ENCODE data around the gene PDZD4.

Gene PDZD4

DNA sequence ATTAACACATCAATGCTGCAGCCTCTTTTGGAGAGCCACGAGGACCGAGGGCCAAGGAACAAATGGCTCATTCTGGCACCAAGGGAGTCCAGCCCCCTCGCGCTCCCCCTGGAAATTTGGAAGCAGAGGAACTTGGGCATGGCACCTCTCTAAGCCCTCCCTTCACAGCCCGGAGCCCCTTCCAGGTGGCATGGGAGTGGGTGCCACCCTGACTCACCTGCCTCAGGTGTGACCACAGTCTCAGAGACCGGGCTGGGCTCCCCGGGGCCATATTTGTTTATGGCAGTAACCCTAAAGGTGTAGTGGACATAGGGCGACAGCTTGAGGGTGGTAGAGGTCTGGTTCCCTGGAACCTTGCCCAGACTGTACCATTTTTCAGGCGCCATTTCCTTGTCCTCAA lies 36.8 kb upstream of the PDZD4 start:
- FAIRE-seq, result no peak

GRCh38 chrX:153866302-153867019 lies 36.1 kb upstream of the PDZD4 start:
- FAIRE-seq, result no peak

GRCh38 chrX:153865685-153866084 lies 35.3 kb upstream of the PDZD4 start:
- FAIRE-seq, result no peak

GRCh38 chrX:153865321-153865580 lies 34.9 kb upstream of the PDZD4 start:
- no peak for FAIRE-seq

DNA sequence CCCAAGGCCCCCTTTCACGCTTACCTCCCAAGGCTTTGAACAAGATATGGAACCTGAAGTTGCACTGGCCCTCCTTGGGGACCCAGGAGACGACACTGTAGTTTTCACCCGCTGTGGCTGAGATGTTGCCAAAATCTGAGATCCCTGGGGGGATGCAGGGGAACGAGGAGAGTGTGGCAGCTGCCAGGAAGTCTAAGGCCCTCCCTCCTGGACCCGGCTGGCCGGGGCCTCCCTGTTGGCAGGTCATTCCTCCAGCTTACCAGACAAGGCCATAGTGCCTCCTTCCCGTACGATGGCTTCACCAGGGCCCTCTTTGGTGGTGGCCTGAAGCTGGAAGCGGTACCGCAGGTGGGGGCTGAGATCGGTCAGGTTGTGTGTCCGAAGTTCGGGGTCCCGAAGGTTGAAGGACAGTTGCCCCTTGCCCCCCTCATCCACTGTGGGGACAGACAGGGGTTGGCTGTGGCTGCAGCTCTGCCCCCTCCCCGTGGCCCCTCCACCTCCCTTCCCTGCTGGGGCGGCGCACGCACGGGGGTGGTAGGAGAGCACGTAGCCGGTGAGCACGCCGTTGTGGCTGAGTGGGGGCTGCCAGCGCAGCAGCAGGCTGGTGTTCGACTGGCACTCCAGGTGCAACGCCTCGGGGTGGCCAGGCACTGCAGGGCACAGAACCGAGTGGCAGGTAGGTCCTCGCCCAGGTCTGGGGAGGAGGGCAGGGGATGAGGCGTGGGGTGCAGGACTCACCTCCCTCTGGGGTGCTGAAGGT lies 34.4 kb upstream of the PDZD4 start:
- no peak for FAIRE-seq

GRCh38 chrX:153864101-153864500 lies 33.8 kb upstream of the PDZD4 start:
- FAIRE-seq, result no peak

DNA sequence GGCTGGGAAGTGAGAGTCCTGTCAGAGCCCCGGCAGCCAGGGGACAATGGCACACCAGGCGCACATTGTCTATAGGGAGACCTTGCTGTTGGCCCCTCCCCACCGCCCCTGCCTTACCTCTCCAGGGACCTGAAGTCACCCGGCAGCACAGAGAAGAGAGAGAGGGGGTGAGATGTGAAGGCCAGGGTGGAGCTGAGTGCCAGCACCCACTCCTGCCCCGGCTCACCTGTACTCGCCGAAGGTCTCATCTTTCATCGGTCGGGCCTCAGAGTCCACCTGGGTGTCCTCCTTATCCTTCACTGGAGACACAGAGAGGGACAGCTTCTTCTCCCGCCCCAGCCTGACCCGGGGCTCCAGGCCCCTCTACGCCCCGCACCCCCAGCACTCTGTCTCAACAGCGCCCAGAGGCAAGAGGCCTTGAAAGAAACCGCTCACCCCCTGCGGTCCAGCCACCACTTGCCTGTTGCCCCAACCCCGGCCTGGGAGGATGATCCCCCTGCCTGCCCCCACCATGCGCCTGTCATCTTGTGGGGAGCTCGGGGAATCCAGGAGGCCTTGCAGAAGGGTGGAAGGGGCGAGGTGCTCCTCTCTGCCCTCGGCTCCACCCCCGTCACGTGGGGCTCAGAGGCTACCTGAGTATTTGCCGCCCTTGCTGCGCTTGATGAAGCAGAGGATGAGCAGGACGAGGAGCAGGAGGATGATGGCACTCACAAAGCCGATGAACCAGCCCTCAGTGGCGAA lies 33.1 kb upstream of the PDZD4 start:
- no peak for FAIRE-seq

DNA sequence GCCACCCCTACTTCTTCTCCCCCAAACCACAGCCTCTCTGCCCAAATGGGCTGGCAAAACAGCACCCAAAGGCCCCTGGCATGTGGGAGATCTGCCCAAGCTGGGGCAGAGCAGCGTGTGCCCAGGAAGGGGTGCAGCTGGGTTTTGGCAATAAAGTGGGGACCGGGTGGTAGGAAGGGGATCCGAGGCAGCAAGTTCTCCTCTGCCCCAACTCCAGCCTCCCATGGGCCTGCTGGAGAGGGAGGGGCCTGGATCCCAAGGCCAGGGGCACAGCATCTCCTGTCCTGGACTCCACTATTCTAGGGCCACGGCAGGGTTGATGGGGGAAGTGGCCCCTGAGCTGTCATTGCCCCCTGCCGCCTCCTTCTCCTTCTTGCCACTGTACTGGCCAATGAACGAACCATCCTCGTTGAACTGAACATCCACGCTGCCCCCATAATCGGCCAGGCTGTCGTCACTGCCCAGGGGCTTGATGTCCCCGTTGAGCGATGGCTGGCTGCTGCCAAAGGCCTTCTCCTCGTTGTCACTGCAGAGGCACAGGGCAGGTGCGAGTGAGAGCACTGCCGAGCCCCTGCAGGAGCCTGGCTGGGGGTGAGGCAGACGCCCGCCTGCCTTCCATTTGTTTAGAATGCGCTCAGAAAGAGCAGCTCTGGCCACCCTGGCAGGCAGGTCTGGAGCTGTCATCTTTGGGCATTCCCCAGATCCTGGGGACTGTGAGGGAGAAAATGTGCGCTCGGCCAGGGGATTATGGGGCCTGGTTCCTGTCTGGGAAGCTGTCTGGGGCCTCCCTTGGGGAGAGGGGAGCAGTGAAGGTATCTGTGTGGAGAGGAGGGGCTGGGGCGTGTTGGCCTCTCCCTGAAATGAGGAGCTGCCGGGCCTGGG lies 32.3 kb upstream of the PDZD4 start:
- FAIRE-seq, result no peak

GRCh38 chrX:153861733-153862310 lies 31.5 kb upstream of the PDZD4 start:
- no peak for FAIRE-seq

DNA sequence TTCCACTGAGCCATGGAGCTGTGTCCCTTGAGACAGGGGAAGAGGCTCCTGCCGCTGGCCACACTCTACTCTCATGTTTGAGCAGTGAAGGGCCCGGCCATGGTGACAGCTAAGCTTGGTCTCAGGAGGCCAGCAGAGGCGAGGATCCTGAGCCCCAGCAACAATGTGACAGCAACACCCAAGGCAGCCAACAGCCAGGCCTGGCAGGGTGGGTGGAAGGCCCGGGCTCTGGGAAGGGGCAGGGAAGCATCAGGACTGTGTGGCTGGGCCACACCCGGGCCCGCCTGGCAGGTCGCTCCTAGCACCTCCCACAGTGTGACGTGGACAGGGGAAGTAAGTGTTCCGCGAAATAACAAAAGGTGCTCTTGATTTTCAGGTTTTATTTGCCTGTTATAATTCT lies 30.8 kb upstream of the PDZD4 start:
- no peak for FAIRE-seq

DNA sequence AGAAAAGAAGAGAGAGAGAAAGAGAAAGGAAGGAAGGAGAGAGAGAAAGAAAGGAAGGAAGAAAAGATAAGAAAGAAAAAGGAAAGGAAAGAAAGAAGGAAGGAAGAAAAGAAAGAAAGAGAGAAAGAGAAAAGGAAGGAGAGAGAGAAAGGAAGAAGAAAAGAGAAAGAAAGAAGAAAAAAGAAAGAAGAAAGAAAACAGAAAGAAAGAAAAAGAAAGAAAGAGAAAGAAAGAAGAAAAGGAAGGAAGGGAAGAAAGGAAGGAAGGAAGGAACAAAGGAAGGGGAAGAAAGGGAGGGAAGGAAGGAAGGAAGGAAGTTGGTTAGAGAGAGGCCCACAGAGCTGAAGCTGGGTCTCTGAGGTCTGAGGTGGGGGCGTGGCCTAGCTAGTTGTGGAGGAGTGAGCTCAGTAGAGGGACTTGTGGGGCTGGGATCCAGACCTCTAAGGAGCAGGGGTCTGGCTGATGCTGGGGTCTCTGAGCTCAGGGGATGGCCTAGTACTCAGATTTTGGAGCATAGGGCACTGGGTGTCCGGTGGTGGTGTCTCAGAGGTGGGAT lies 27.1 kb upstream of the PDZD4 start:
- no peak for FAIRE-seq

DNA sequence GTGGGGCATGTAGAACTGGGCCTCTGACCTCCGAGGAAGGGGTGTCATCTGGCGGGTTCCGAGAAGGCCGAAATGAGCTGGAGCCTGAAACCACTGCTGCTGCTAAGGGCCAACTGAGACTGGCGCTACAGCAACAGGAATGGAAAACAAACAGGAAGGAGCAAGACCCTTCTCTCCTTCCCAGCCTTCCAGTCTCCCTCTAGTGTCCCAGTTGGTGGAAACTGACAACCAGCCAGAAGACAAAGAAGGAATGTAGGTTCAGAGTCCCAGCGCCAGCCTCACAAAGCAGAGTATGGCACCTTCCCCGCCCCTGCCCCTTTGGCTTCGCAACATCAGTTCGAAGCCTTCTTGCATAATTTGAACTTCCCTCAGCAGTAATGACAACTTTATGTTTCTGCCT lies 24.4 kb upstream of the PDZD4 start:
- FAIRE-seq, result no peak

- no peak for FAIRE-seq
Observed at GRCh38 chrX:153853902-153854267, 23.5 kb upstream of the PDZD4 start.

DNA sequence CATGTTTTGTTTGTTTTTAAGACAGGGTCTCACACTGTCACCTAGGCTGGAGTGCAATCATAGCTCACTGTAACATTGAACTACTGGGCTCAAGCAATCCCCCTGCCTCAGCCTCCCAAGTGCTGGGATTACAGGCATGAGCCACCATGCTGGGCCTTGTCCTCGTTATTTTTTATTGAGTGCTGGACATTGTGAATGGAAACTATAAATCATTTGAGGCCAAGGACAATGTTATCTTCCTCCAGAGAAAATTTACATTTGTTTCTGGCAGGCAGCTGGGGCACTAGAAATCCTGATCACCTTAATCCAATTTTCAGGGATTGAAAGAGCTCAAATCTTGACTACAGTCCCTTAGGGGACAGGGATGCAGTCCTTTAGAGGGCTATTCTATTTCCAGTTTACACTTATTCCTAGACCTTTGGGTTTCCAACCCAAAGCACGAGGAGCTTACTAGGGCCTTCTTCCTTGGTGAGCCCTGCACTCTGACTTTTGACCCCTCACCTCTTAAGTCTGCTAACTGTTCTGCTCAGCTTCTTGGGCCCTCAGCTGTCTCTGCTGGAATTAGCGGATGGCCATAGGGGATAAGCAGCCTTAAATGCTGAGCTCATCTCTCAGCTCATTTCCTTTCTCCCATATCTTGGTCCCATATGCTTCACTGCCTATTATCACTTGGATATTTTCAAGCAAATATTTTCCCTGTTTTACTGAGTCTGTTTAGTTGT lies 23.0 kb upstream of the PDZD4 start:
- no peak for FAIRE-seq

GRCh38 chrX:153851981-153852380 lies 21.6 kb upstream of the PDZD4 start:
- FAIRE-seq, result no peak

DNA sequence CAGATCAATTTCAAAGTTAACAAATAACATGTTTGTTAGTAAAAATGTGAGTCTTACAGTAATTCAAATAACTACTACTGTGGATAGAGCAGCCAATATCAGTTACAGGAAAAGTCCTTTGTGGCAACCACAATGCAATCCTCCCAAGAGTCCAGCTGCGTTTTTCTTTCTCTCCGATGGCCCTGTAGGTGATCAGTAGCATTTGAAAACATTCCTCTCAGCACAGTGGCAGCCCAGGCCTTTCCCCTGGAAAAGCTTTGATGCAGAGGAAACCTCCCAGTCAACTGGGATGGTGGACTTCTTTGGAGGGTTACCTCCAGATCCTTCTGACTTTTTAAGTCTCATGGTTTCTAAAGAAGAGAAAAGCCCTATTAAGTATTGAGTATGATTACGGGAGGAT lies 18.0 kb upstream of the PDZD4 start:
- FAIRE-seq, result no peak

DNA sequence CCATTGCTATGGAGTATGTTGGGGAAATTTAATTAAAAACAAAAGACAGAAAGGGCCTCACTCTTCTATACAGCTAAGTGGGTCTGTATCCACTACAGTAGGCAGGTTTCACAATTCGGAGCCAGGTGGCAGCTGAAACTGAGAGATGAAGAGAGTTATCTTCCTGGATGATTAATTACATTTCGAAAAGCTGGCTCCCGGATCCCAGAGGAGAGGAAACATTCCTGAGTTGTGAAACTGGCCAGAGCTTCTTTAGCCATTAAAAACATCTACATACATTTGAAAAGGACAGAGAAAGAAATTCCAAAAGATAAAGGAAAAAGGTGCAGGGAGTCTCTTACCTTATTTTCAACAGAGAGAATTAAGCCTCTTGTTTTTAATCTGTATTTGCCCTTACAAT lies 15.5 kb upstream of the PDZD4 start:
- no peak for FAIRE-seq

- no peak for FAIRE-seq
Observed at GRCh38 chrX:153845195-153845594, 14.9 kb upstream of the PDZD4 start.

- no peak for FAIRE-seq
Observed at GRCh38 chrX:153844509-153845082, 14.3 kb upstream of the PDZD4 start.

DNA sequence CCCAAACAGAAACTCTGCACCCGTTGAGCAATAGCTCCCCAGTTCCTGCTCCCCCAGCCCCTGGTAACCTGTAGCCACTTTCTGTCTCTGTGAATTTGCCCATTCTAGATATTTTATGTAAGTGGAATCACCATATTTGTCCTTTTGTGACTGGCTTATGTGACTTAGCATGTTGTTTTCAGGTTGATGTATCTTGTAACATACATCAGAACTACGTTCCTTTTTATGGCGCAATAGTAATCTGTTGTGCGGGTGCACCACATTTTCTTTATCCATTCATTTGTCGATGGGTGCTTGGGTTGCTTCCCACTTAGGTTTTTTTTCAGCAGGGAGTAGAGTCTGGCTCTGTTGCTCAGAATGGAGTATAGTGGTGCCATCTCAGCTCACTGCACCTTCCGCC lies 6.6 kb upstream of the PDZD4 start:
- FAIRE-seq, result no peak

DNA sequence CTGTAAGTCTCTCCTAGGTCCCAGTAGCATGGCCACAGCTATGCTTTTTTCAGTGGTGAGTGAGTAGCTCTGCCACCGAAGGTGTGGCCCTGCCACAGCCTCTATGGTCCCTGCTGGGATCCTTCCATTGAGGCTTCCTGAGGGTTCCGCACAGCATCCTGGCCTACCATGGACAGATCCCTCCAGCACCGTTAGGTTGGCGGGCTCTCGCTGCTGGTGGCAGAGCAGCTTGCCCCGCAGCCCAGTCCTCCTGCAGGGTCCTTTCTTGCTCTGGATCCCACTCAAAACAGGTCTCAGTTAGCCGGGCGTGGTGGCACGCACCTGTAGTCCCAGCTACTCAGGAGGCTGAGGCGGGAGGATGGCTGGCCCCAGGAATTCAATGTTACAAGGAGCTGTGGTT lies 2.4 kb upstream of the PDZD4 start:
- no peak for FAIRE-seq
